Effector CD4-positive, alpha-beta T cell (primary cell): ENCODE data around the gene GTPBP1.

ENCODE experiments used
- DNase-seq: peaks from one replicate; pipeline ENCODE4 v3.0.0-alpha.2; 2020

The GTPBP1 gene

DNA sequence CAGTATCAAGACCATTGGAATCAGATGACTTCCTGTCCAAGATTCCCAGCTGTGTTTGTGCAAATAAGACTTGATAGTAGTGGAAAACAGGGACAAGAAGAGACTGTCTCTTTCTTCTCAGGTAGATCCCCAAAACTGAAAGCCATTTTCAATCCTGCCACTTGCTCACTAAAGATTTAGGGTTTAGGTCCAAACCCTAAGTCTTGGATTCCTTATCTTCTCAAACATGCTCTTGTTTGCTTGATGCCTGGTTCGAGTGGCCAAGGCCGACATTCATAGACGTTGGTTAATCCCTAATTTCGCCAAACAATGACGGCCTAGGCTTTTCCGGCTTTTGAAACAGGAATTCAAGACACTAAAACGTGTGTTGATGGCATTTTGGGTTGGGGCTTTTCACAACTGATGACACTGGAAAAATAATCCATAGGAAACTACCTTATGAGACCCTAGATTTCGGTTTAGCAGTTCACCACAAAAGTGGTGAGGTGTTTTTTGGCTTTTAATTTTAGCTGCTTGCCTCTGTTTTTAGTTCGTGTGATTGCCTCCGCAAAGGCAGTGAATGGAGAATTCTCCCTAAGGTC, 1.0 kb upstream of the GTPBP1 start:
- no peak for DNase-seq

DNA sequence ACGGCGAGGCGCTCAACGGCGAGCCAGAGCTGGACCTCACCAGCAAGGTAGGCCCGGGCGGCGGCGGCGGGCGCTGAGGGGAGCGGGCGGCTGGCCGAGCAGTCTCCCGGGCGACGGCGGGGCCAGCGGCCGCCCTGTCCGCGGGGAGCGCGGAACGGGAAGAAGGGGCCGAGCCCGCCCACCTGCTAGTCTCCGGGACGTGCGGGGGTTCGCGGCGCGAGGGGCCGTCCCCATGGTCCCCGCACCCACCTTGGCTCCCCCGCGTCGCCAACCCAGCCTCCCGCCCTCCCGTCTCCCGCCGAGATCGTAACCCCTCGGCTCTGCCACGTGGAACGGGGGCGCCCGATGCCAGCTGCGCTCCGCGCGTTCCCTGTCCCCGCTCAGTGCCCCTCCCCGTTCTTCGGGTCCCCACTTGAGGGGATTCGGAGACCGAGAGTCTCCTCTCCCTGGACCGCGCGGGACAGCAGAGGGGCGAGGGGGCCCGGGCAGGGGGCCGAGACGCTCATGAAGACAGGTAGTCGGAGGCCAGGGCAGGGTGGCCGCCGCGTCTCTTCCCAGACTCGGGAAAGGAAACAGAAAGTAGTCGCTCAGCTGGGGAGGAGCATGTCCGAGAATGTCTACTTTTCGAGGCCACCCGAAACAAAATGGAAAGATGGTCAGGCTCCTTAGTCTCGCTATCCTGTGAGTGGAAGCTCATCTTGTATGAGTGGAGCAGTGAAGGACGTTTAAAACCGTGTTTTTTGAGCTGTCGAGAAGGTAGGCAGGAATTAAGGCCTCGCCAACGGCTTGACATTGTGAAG, 557 bp downstream of the GTPBP1 start:
- DNase-seq, result peak; percentile 12

DNA sequence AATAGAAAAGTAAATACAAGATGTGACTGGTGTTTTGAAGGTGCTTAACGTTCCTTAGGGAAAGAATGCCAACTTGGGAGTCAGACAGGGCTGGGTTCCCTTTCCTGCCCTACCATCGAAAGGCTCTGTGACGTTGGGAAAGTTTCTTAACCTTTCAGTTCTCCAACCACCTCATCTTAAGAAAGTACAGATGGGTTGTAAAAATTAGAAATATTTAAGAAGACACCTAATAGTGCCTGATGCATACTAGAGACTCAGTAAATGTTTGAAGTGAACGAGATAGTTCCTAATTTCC, 1.1 kb downstream of the GTPBP1 start:
- no peak for DNase-seq

DNA sequence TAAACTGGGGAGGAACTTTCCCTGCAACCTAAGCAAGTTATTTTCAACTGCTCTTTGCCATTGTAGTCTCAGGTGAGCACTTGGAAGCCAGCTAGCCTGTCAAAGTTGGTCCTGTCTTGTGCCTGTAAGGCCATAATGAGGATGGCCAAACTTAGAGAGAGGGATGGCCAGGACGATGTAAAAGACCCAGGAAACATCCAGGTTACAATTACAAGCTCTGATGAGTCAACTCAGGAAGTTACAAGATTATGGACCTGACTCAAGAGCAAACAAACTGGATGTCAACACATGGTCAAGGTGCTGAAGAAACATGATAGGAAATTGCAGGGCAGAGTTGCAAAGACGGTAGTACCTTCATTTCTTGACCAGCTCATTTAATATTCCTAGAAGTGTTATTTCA, 1.6 kb downstream of the GTPBP1 start:
- DNase-seq, result no peak

DNA sequence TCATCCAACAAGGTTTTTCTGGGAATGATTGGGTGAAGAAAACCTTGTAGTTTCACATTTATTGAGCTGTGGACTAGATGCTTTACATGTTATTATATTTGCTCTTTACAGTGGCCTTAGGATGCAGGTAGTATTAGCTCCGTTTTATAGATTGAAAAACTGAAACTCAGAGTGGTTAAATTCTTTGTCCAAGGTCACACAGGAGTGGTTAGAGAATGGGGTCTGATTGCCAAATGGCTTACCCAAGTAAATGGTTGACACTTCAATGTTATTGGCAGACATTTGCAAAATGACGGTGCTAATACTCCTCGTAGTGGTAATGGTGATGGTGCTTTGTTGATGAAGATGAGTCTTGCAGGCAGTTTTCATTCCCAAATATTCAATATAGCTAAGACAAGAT, 2.2 kb downstream of the GTPBP1 start:
- no peak for DNase-seq

DNA sequence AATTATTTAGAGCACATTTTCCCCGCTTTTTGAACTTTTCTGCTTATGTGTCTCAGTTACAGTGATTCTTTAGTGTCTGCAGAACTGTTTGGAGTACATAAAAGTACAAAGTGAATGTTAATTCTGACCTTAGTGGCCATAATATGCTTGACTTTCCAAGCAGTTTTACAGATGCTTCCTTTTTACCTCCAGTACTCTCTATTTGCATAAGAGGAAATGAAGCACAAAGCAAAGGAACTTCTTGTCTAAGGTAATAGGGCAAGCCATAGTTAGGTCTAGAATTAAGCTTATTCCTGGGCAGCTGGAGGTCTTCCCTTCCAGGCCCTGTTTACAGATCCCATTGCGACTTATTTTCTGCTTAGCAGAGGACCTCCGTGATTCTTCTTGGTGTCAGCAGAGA, 3.6 kb downstream of the GTPBP1 start:
- no peak for DNase-seq

DNA sequence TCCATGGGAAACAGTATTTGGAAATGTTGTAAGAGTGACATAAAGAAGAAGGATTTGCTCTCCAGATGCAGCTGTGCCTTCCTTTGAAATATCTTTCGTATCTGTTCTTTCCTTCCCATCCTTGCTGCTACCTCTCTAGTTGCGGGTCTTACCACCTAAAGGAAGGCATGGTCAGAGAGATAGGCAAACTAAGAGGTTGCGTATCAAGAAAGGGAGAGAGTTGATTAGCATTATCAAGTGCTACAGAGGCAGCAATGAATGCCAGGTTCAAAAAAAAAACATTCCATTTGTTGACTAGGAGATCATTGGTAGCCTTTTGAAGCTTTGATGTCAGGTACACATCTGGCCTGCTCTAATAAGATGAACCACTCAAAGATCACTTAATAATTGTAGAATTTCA, 4.6 kb downstream of the GTPBP1 start:
- DNase-seq, result no peak

DNA sequence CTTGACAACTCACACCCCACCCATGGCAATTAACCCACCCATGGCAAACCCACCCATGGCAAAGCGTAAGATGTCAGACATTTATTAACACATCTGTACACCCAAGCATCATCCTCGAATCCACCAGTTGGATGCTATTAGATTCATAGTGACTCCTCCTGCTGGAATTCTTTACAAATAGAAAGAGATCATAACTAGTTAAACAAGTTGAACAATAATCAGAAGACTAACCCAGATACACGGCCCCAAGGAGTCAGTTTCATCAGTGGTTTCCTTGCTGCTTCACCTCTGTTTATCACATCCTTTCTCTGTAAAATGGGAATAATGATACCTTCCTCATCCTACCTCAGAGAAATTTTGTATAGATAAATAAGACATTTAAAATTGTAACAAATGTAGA, 5.1 kb downstream of the GTPBP1 start:
- DNase-seq, result no peak

DNA sequence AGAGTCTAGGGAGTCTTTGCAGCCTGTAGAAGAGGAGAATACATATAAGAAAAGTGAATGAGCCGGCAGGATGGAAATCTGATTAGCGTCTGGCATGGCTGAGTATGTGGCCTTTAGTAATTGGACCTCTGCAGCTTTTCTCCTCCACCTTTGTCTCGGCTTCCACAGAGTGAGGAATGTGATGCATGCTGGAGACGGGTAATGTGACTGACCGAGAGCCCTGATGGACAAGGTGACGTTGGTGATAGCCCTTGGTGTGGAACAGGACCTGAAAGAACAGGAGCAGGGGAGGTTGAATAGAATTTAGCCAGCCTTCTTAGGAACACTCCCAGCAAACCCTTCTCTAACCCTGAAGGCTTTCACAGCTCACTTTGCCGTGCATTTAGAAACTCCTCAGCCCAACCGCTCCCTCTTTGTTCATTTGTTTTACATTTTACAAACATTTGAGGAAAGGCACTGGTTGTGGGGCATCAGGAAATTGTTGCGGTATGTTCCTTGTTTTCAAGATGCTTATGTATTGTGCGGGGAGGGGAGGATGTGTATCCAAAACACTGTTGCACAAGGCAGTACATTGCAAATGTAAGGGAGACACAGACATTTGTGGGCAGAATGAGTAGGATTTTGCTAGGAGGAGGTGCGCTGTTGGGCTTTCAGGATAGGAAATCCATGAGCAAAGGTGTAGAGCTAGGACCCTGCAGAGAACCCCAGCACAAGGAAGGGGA, 6.9 kb downstream of the GTPBP1 start:
- no peak for DNase-seq

DNA sequence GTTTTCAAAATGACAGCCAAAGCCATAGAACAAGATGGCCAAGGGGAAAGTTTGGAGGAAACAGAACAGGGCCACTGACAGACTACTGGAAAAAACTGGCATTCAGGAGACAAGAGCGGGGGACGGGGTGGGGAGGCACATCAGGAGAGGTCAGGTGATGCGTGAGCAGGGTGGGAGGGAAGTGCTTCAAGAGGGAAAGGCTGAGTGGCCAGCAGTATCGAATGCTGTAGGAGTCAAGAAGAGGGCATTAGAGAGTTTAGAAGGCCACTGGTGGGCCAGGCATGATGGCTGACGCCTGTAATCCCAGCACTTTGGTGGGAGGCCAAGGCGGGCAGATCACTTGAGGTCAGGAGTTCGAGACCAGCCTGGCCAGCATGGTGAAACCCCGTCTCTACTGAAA, 8.2 kb downstream of the GTPBP1 start:
- DNase-seq, result no peak

DNA sequence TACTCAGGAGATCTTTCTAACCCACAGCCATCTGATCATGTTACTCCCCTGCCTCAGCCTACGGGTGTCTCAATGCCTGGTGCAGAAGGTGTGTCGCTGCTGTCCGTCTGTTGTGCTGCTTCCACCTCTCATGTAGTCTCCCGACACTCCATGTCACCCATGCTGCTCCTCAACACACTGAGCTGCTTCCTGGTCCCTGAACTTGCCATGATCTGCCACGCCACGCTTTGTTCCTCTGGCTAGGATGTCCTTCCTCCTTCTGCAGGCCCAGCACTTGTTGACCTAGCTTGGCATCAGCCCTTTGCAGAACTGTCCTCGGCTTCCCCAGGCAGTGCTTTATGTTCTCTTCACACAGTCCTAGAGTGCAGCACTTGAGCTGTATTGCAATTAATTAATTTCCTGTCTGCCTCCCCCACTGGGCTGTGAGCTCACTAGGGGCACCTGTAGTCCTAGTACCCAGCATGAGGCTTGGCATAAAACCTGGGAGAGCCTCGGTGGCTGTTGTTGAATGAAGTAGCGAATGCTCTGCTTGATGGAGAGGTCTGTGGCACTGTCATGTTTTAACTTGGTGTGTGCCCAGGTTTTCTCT, 9.5 kb downstream of the GTPBP1 start:
- no peak for DNase-seq

DNA sequence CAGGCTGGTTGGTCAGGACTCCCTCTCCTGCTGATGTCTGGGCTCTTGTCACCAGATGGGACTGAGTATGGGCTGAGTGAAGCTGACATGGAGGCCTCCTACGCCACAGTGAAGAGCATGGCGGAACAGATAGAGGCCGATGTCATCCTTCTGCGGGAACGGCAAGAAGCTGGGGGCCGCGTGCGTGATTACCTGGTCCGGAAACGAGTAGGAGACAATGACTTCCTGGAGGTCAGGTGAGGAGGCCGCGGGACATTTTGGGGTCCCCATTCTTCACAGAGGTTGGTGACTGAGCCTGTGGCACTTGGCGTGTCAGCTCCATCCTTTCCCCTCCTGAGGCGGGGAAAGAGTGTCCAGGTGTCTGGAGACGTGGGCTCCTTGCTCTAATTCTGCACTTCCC, 10.1 kb downstream of the GTPBP1 start:
- no peak for DNase-seq

DNA sequence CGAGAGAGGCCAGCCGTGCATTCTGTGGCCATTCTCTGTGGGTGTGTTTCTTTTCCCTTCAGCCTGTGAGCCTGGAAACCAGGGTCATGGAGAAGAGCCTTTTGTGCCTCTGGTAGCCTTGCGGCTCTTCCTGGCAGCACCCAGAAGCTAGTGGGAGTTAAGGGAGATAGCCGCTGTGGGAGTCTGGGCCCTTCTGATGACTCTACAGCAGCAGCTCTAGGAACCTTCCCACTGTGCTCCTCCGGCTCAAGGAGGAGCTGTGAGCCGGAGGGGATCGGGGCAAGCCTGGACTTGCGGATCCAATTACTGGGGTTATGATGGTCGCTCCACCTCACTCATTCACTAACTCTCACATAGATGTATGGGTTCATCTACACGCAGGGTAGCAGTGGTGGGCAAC, 10.5 kb downstream of the GTPBP1 start:
- DNase-seq, result no peak

DNA sequence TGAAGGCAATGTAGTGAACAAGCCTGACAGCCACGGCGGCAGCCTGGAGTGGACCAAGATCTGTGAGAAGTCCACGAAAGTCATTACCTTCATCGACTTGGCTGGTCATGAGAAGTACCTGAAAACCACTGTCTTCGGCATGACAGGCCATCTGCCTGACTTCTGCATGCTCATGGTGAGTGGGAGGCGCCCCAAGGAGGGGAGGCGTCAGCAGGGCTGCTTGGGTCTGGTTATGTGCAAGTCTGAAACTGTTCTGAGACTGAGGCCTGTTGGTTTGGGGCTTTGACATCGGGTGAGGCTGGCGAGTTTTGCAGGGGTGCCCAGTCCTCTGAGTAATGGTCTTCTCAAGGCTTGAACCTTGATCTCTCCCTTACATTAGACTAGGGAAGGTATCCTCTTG, 11.1 kb downstream of the GTPBP1 start:
- DNase-seq, result no peak

DNA sequence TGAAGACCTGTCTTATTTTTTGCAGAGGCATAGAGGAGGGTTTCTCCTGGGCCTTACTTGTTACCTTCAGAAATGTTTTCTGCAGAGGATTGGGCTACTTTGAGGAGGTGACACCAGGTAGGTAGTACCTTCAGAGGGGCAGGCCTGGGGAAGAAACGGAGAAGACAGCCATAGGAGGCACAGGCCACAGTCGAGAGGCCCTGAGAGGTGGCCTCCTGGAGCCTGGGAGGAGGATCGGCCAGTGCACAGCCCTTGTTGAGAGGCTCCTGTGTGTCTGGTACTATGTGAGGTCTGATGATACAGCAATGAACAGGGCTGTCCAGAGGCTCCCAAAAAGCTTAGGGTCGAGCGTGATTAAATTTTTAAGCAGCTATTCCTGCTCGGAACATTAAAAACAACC, 11.5 kb downstream of the GTPBP1 start:
- DNase-seq, result no peak

DNA sequence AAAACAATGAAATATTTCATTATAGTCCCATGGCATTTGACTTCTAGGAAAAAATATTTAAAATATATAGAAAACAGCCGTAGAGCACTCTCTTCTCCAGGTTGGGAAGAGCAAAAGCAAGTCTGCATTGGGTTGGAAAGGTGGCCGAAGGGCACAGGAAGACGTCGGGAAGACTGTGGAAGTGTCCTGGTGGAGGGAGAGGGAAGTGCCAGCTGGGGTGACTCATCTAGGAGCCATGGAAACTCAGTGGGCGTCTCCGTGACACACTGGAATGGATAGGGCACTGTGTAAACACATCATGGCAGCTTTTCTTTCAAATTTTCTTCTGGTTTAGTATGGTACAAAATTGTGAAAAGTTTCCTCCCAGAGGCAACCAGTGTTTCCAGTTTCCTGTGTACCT, 12.7 kb downstream of the GTPBP1 start:
- no peak for DNase-seq

DNA sequence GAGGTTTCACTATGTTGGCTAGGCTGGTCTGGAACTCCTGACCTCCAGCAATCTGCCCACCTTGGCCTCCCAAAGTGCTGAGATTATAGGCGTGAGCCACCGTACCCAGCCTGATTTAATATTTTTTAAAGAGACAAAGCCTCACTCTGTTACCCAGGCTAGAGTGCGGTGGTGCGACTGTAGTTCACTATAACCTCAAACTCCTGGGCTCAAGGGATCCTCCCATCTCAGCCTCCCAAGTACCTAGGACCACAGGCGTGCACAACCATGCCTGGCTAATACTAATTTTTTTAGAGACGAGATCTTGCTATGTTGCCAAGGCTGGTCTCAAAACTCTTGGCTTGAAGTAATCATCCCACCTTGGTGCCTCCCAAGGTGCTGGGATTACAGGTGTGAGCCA, 13.5 kb downstream of the GTPBP1 start:
- no peak for DNase-seq

DNA sequence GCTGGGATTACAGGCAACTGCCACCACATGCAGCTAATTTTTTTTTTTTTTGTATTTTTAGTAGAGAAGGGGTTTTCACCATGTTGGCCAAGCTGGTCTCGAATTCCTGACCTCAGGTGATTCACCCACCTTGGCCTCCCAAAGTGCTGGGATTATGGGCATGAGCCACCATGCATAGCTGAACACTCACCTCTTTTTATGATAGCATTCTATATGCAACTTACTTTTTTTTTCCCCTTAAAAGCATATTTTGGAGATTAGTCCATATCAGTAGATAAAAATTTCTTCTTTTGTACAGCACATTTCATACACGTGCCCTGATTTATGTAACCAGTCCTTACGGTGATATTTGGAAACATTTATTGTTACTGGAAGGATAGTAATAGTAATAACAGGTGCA, 14.6 kb downstream of the GTPBP1 start:
- DNase-seq, result no peak

DNA sequence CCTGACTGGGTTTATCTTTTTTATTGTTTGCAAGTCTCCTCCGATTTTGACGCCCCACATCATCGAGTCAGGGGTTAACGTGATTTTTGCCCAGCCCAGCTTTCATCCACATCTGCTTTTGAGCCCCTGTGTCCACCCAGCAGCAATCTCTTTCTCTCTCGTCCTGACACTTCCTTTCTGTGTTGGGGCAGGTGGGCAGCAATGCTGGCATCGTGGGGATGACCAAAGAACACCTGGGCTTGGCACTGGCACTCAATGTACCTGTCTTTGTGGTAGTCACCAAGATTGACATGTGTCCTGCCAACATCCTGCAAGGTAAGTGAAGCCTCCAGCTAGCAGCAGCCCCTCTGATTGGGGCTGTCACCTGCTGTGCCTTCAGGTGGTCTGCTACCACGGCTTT, 15.8 kb downstream of the GTPBP1 start:
- no peak for DNase-seq

DNA sequence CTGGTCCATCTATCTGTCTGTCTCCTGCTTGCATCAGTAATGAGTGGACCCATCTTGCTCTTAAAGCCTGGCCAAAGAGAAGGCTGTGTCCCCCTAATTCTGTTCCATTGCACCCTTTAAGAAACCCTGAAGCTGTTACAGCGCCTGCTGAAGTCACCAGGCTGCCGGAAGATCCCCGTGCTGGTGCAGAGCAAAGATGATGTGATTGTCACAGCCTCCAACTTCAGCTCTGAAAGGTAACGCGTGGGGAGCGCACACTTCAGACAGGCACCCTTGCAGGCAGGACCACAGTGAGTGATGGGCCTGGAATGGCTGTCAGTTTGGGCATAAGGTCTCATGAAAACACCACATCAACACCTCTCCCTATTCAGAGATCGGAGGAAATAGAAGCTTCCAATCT, 18.4 kb downstream of the GTPBP1 start:
- no peak for DNase-seq

DNA sequence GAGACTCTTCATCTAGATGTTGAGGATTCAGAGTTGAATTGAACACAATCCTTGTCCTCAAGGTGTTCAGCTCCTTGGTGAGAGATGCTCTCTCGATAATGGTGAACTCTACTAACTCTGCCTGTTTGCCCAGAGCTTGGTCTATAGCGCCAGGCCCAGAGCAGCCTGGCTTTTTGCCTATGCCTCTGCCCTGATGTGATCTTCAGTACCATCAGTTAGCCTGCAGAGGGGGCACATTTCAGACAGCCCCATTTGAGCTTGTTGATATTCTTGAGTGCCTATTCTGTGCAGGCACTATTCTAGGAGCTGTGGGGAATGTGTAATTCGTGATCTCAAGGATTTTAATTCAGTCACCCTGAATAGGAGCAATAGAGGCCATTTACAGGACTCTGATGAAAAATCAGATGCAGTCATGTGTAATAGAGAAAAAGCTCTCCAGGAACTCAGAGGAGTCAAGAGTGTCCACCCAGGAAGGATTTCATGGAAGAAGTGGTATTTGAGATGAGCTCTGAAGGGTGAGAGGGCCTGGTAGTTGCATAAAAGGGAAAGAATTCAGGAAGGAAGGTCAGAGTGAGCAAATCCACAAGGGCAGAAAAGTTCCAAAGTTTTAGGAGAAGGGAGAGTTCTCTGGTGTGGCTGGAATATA, 19.3 kb downstream of the GTPBP1 start:
- peak; percentile 24 for DNase-seq

DNA sequence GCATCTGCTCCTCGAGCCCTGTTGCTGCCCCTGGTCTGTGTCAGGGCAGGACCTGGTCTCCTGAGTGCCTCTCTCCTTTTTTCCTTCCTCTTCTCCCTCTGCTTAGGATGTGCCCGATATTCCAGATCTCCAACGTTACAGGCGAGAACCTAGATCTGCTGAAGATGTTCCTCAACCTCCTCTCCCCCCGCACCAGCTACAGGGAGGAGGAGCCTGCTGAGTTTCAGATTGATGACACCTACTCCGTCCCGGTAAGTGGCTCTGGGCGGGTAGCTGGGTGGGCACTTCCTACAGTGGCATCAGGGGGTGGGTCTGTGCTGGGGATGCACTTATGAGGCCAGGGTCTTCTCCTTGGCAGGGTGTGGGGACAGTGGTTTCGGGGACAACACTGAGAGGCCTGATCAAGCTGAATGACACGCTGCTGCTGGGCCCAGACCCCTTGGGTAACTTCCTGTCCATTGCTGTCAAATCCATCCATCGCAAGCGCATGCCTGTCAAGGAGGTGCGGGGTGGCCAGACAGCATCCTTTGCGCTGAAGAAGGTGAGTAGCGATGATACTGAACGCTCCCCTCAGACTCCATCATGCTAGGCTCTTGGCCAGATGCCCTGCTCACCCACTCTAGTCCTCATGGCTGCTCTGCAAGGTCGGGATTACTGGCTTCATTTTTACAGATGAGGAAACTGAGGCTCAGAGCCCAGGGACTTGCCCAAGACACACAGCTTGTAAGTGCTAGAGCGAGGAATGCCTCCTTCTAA, 20.3 kb downstream of the GTPBP1 start:
- no peak for DNase-seq

DNA sequence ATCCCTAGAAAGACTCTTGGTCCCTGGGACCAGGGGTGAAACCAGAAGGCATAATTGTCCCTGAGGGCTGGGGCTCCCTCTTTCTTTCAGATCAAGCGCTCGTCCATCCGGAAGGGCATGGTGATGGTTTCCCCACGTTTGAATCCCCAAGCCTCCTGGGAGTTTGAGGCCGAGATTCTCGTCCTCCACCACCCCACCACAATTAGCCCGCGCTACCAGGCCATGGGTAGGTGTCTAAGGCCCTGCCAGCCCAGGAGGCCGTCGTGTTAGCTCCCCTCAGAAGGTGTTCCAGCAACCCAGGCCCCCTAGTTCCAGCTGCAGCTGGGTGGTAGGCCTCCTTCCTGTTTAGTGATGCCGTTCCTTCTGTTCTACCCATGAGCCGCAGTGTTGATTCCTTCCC, 21.4 kb downstream of the GTPBP1 start:
- no peak for DNase-seq
